Motor neuron (in vitro differentiated cells): ENCODE measurements around the gene SOCS6. TPM values are rescaled to one million over a fixed set of nuclear protein-coding genes. Genes with fewer than 3 reads are reported as not detected.

Source experiments
- ATAC-seq, 8 experiments: fragments of 200-7000 bp; cut with Tn5 transposase; replicated peaks in 6 of 8; 2 replicates each; pipeline ENCODE4 v1.8.0; 2021; ENCODE audit warnings: mild to moderate bottlenecking in 8 of 8, moderate library complexity in 8 of 8
- H3K27ac ChIP-seq, 2 donors: fragments of 250-450 bp; sonication (Bioruptor Pico); 2 replicates each; pipeline ENCODE4 v1.9.0; 2021; ENCODE audit warnings: antibody characterized with exemption in 2 of 2, mild to moderate bottlenecking in 2 of 2, moderate library complexity in 1 of 2
- H3K4me1 ChIP-seq, 2 donors: fragments of 250-450 bp; sonication (Bioruptor Pico); replicated peaks in 1 of 2; 2 replicates each; pipeline ENCODE4 v1.6.1; 2021; ENCODE audit warnings: antibody characterized with exemption in 2 of 2, mild to moderate bottlenecking in 2 of 2, moderate library complexity in 1 of 2
- H3K4me3 ChIP-seq, 5 donors: fragments of 250-450 bp; sonication (Bioruptor Pico); 2 replicates each; pipeline ENCODE4 v1.9.0; 2021; ENCODE audit warnings: antibody characterized with exemption in 5 of 5, mild to moderate bottlenecking in 5 of 5, moderate library complexity in 4 of 5
- WGBS, 10 experiments: fragments of 450-650 bp; shearing (Covaris generic); methylation state at CpG; one replicate each; pipeline ENCODE4 v1.0.0; 2022; 5-methylcytosine and 5-hydroxymethylcytosine counted together
- in situ Hi-C, 9 experiments: fragments of 400-800 bp; cut with MboI; loops; one replicate each; pipeline ENCODE4 v1.15.0; 2021; ENCODE audit warnings: low sequenced_read_pairs in 9 of 9, low pct_unique_long_range_greater_than_20kb in 2 of 9; ENCODE audit not compliant: unreplicated experiment in 9 of 9
- total RNA-seq, 8 experiments: library from RNA; unstranded; fragments of 300-600 nt; gene quantifications; 2 replicates each; pipeline versions ENCODE4 v1.2.3 to v1.2.4, GENCODE V29; 2022

Gene SOCS6
- total RNA-seq, 8 experiments from 2014 or later: 9.1 to 19.7 (median 13.3) TPM

DNA sequence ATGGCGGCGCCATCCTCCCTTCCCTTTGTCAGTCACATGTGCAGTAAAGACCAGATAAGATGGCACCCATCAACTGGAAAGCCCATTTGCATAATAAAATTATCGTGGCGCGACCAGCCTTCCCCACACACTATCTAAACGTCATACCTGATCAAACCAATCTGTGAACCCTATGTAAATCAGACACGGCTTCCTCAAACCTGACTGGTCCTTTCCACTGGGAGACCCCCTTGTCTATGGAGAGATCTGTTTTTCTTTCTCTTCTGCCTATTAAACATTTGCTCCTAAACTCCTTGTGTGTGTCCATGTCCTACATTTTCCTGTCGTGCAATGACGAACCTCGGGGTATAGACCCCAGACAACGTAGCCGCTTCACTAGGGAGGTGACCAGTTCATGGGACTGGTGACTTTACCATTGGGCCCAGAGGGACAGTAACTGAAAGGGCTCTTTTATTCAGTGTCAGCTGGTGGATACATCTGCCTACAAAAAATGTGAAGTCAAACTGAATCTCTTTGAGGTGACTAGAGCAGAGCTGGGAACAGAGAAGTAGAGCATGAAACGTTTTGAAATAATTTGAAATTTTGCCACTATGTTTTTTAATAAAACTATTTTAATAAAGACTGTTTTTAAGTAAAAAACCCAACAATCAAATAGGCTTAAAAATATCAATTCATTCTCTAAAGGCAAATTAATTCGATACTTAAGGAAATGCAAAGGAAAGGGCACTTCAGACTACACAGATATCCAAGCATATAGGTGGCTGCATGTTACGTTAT is 87.5 kb downstream of the SOCS6 start:
- Histone ChIP-seq H3K4me1 (peaks cover 14 to 25% of the 10 kb centered on the region in 2 donors), H3K27ac (no peak overlapping the region), H3K4me3 (no peak overlapping the region)
- no peak for ATAC-seq
- in situ Hi-C loops: no loop called here
- WGBS, 10 experiments: 82 to 95% (median 90%) methylated on average over 7 to 15 of the region's 15 CpGs

DNA sequence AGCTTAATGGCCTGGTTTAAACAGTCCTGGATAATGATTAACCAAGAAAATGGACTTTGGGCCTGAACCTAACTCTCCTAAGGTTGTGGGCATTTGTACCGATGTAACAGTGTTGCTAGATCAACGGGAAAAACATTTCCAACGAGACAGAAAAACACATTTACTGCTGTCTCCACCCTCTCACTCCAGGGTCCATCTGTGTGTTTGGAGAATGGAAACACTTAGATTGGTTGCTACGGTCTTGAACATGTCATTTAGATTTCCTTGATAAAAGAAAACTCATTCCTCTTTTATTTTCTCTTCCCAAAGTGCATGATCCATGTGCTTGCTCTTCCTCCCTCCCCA is 88.0 kb downstream of the SOCS6 start:
- 28 to 72% (median 48%) methylated on average over 1 to 4 of the region's 4 CpGs for WGBS, 10 experiments
- in situ Hi-C loops: no loop called here
- Histone ChIP-seq H3K27ac (no peak overlapping the region), H3K4me3 (no peak overlapping the region), H3K4me1 (peaks cover 17 to 26% of the 10 kb centered on the region in 2 donors)
- peak in 1 of 8 experiments; percentile 39 for ATAC-seq

DNA sequence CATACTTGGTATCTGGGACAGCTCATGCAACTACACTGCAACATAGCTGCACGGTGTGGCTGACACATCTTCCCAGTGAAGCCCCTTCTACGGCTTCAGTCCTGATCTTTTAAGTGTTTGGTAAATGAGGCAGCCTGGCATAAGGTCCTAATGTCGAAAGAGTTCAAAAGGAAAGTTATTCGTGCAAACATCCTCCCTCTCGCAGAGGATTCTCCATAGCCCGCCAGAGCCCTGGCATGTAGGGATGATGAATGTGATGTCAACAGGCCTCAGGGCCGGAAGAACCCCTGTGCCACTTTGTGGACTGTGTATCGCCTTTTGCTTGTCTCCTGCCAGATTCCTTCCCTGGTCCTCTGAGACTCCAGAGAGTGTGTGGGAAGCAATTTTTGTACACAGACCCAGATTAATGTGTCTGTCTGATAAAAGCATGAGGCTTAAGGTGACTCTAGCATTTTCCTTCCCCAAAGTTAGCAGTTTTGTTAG is 88.5 kb downstream of the SOCS6 start:
- Histone ChIP-seq H3K4me3 (no peak overlapping the region), H3K27ac (no peak overlapping the region), H3K4me1 (peaks cover 22 to 26% of the 10 kb centered on the region in 2 donors)
- in situ Hi-C loops: no loop called here
- WGBS, 10 experiments: 8 to 100% (median 72%) methylated on average over 1 to 6 of the region's 8 CpGs
- peak in 2 of 8 experiments; percentile 14 to 34 for ATAC-seq

DNA sequence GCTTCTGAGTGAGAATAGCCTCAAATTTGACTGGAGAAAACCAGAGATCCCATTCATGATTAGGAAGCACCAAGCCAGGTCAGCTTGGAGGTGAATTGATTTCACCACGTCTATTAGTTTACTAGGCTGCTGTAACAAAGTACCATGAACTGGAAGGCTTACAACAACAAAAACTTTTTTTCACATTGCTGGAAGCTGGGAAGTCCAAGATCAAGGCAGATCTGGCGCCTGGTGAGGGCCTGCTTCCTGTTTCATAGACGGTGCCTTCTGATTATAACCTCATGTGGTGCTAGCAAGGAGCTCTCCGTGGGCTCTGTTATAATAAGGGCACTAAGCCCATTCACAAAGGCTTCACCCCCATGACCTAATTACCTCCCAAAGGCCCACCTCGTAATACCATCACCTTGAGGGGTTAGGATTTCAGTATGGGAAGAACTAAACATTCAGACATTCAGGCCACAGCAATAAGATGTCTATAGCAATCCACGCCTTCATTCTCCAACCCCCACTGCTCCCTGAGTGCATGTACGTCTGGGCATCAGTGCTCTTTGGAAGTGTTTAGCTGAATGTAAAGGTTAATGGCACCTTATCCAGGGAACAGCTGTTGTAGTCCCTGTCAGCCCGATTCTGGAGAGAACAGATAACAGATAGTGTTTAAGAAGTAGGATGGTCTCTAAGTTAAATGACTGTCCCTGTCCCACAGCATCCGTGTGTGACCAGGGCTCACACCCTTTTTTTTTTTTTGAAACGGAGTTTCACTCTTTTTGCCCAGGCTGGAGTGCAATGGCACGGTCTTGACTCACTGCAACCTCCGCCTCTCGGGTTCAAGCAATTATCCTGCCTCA is 89.2 kb downstream of the SOCS6 start:
- H3K27ac ChIP-seq: no peak overlapping the region
- 0 to 100% (median 78%) methylated on average over 1 to 10 of the region's 13 CpGs for WGBS, 10 experiments
- H3K4me3 ChIP-seq: no peak overlapping the region
- ATAC-seq: no peak
- in situ Hi-C loops: no loop called here
- H3K4me1 ChIP-seq: peaks cover 19 to 24% of the 10 kb centered on the region in 2 donors

Other genes with a start within 250 kb of the SOCS6 start
- gene RTTN, start 83.4 kb upstream of the SOCS6 start, total RNA-seq: 10 to 100 TPM in 6 of 8 experiments, 1 to 10 TPM in 2; 6.2 to 43.6 (median 13.7) TPM